C4-2B (cell line): ENCODE measurements around the gene DNAH8.

Experiments
- ZFX ChIP-seq: fragments of 450-650 bp; IDR thresholded peaks from 2 replicates; pipeline ENCODE4 v1.6.1; 2017
- TF ChIP-seq, protein P1 (sequence below): fragments of 450-650 bp; conservative IDR thresholded peaks from 2 replicates; pipeline ENCODE4 v1.5.1; 2017; ENCODE audit warnings: mild to moderate bottlenecking

DNA sequence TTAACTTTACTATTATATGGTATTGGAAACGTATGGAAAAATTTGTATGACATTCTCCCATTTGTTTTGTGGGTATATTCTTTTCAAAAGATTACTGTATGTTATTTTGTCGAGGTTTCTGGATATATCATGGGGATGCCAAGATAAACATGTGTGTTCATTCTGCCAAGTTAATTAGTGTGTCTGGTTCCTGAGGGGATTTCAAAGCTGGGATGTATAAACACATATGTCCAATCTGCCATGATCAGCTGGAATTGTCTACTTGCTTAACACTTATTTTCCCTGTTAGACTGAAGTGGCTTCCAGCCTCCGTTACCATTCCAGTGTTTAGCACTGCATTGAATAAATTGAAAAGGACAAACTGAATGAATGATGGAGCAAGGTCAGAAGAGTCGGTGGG is 86.2 kb downstream of the DNAH8 start:
- TF ChIP-seq, protein P1, sequence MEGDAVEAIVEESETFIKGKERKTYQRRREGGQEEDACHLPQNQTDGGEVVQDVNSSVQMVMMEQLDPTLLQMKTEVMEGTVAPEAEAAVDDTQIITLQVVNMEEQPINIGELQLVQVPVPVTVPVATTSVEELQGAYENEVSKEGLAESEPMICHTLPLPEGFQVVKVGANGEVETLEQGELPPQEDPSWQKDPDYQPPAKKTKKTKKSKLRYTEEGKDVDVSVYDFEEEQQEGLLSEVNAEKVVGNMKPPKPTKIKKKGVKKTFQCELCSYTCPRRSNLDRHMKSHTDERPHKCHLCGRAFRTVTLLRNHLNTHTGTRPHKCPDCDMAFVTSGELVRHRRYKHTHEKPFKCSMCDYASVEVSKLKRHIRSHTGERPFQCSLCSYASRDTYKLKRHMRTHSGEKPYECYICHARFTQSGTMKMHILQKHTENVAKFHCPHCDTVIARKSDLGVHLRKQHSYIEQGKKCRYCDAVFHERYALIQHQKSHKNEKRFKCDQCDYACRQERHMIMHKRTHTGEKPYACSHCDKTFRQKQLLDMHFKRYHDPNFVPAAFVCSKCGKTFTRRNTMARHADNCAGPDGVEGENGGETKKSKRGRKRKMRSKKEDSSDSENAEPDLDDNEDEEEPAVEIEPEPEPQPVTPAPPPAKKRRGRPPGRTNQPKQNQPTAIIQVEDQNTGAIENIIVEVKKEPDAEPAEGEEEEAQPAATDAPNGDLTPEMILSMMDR = no peak
- no peak for TF ChIP-seq ZFX
